ENCODE measurements around the gene SLC22A4. TPM values are rescaled to one million over a fixed set of nuclear protein-coding genes. Genes with fewer than 3 reads are reported as not detected.
A peak's percentile ranks its signal among the peaks of the same experiment; 100 is the strongest.

SLC22A4 gene
- total and polyA plus RNA-seq, 4 donors, result 0.25 to 42.2 (median 0.47) TPM

DNA sequence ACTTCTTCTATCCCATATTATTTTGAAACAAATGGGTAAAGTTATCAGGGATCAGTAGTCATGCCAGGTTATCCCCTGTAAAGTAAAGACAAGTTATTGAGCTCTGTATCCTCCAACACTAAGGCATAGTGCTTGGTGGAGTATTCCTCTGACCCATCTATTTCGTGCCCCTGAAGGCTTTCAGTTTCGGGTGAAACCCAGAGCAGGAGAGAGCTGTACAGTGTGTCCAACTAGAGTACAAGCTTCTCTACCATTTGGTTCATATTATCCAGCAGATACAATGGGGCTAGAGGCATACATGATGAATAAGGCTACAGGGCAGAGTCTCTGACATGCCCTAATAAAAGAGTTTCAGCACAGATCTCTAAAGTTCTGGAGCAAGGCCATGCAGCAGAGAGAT lies 3.2 kb upstream of the SLC22A4 start:
- Histone ChIP-seq H3K9ac (ENCODE audit: low read depth in 1 of 2, low read length in 2 of 2) (no peak overlapping the region), H3K27me3 (ENCODE audit: control insufficient read depth in 4 of 4, insufficient read depth in 4 of 4, low read length in 3 of 4) (no peaks in the 10 kb centered on the region), H3K36me3 (ENCODE audit: control insufficient read depth in 4 of 4, insufficient read depth in 3 of 4, low read depth in 1 of 4, low read length in 3 of 4) (no peaks in the 10 kb centered on the region), H3K4me1 (ENCODE audit: control insufficient read depth in 4 of 4, insufficient read depth in 4 of 4, low read length in 3 of 4) (peaks cover 5 to 18% (median 12%) of the 10 kb centered on the region in 4 donors), H3K27ac (ENCODE audit: low read depth in 1 of 2, low read length in 2 of 2) (no peak overlapping the region), H3K9me3 (ENCODE audit: control insufficient read depth in 4 of 4, low read length in 3 of 4) (no peaks in the 10 kb centered on the region), H3K4me3 (ENCODE audit: low read depth in 1 of 3, low read length in 3 of 3) (no peak overlapping the region)
- 94% methylated on average over 2 of the region's 2 CpGs for WGBS
- DNase-seq (ENCODE audit: low spot score), result peak; percentile 20
- TF ChIP-seq JUND (IDR thresholded peaks at IDR 0.05) (no peak), HNF4G (IDR thresholded peaks at IDR 0.05) (no peak), YY1 (IDR thresholded peaks at IDR 0.05) (no peak), FOXA1 (IDR thresholded peaks at IDR 0.05) (no peak), SP1 (IDR thresholded peaks at IDR 0.05) (no peak), EGR1 (IDR thresholded peaks at IDR 0.05; ENCODE audit: low read depth in 2 of 2) (no peak), ATF3 (IDR thresholded peaks at IDR 0.05) (no peak), GABPA (IDR thresholded peaks at IDR 0.05 in 1 of 2, conservative IDR thresholded peaks at IDR 0.05 in 1 of 2) (no peak), HNF4A (conservative IDR thresholded peaks at IDR 0.05) (no peak), ZBTB33 (IDR thresholded peaks at IDR 0.05) (no peak), FOXA2 (IDR thresholded peaks at IDR 0.05) (no peak)
- TF ChIP-seq, protein P1, sequence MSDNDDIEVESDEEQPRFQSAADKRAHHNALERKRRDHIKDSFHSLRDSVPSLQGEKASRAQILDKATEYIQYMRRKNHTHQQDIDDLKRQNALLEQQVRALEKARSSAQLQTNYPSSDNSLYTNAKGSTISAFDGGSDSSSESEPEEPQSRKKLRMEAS (IDR thresholded peaks at IDR 0.05), result no peak

DNA sequence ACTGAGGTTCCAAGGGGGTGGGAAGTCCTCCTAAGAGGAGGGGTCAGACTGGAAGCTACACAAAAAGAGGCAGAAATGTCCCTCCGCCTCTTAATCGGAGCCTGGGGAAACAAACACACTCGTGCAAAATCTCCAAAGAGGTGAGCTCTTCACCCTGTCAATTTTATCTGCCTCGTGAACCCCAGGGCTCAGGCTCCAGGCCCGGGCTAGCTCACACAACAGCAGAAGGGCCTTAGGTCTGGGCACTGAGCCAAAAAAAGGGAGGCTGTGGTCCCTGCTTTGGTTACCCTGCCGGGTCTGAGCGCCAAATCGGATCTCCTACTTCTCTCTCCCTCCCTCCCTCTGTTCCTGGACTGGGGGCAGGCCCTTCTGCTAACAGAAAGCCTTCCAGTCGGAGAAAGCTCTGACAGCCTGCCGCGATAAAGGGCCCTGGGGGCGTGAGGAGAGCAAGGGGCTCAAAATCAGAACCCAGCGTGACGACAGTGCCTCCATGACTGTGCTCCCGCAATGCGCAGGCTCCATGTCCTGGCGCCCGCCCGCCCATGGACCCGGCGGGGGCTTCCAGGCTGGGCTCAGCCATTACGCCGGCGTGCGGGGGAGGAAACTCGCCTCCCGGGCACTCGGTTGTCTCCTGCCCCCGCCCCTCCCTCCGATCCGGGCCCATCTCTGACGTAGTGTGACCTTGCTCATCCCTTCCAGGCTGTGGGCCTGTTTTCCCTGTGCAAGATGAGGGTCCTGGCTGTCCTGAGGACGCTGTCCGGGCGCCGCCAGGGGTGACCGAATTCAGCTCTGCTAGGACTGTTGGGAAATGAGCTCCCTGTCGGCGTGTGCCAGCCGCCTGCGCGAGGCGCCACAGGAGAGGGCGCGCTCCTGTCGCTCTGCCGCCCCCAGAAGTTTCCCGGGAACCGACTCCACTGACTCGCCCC lies 865 bp upstream of the SLC22A4 start:
- H3K9ac ChIP-seq (ENCODE audit: low read depth in 1 of 2, low read length in 2 of 2), result peak overlapping the region; percentile 78 to 92
- TF ChIP-seq, protein P2, sequence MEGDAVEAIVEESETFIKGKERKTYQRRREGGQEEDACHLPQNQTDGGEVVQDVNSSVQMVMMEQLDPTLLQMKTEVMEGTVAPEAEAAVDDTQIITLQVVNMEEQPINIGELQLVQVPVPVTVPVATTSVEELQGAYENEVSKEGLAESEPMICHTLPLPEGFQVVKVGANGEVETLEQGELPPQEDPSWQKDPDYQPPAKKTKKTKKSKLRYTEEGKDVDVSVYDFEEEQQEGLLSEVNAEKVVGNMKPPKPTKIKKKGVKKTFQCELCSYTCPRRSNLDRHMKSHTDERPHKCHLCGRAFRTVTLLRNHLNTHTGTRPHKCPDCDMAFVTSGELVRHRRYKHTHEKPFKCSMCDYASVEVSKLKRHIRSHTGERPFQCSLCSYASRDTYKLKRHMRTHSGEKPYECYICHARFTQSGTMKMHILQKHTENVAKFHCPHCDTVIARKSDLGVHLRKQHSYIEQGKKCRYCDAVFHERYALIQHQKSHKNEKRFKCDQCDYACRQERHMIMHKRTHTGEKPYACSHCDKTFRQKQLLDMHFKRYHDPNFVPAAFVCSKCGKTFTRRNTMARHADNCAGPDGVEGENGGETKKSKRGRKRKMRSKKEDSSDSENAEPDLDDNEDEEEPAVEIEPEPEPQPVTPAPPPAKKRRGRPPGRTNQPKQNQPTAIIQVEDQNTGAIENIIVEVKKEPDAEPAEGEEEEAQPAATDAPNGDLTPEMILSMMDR (IDR thresholded peaks at IDR 0.05; ENCODE audit: low read depth, low read length, missing input control), result no peak
- no peak for TF ChIP-seq FOXA2 (IDR thresholded peaks at IDR 0.05)
- TF ChIP-seq GABPA (IDR thresholded peaks at IDR 0.05 in 1 of 2, conservative IDR thresholded peaks at IDR 0.05 in 1 of 2), result no peak
- TF ChIP-seq RXRA (IDR thresholded peaks at IDR 0.05), result peak; percentile 24 to 29
- TF ChIP-seq EGR1 (IDR thresholded peaks at IDR 0.05; ENCODE audit: low read depth in 2 of 2), result peak; percentile 82 to 95
- peak; percentile 97 for TF ChIP-seq YY1 (IDR thresholded peaks at IDR 0.05)
- no peak for TF ChIP-seq HNF4G (IDR thresholded peaks at IDR 0.05)
- TF ChIP-seq RAD21 (IDR thresholded peaks at IDR 0.05), result no peak
- no peak for TF ChIP-seq ZBTB33 (IDR thresholded peaks at IDR 0.05)
- TF ChIP-seq, protein P1 (IDR thresholded peaks at IDR 0.05), result peak; percentile 10
- TF ChIP-seq FOXA1 (IDR thresholded peaks at IDR 0.05), result no peak
- TF ChIP-seq NR2F2 (IDR thresholded peaks at IDR 0.05), result peak; percentile 48
- TF ChIP-seq TAF1 (conservative IDR thresholded peaks at IDR 0.05), result peak; percentile 33
- TF ChIP-seq HNF4A (conservative IDR thresholded peaks at IDR 0.05), result peak in 1 of 2 donors; percentile 16
- no peak for TF ChIP-seq JUND (IDR thresholded peaks at IDR 0.05)
- no peak for TF ChIP-seq ATF3 (IDR thresholded peaks at IDR 0.05)
- TF ChIP-seq SP1 (IDR thresholded peaks at IDR 0.05), result no peak
- TF ChIP-seq, protein P3, sequence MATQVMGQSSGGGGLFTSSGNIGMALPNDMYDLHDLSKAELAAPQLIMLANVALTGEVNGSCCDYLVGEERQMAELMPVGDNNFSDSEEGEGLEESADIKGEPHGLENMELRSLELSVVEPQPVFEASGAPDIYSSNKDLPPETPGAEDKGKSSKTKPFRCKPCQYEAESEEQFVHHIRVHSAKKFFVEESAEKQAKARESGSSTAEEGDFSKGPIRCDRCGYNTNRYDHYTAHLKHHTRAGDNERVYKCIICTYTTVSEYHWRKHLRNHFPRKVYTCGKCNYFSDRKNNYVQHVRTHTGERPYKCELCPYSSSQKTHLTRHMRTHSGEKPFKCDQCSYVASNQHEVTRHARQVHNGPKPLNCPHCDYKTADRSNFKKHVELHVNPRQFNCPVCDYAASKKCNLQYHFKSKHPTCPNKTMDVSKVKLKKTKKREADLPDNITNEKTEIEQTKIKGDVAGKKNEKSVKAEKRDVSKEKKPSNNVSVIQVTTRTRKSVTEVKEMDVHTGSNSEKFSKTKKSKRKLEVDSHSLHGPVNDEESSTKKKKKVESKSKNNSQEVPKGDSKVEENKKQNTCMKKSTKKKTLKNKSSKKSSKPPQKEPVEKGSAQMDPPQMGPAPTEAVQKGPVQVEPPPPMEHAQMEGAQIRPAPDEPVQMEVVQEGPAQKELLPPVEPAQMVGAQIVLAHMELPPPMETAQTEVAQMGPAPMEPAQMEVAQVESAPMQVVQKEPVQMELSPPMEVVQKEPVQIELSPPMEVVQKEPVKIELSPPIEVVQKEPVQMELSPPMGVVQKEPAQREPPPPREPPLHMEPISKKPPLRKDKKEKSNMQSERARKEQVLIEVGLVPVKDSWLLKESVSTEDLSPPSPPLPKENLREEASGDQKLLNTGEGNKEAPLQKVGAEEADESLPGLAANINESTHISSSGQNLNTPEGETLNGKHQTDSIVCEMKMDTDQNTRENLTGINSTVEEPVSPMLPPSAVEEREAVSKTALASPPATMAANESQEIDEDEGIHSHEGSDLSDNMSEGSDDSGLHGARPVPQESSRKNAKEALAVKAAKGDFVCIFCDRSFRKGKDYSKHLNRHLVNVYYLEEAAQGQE (IDR thresholded peaks at IDR 0.05), result peak; percentile 53
- peak overlapping the region; percentile 46 to 75 (median 64) for H3K4me3 ChIP-seq (ENCODE audit: low read depth in 1 of 3, low read length in 3 of 3)
- no peaks in the 10 kb centered on the region for H3K27me3 ChIP-seq (ENCODE audit: control insufficient read depth in 4 of 4, insufficient read depth in 4 of 4, low read length in 3 of 4)
- peak; percentile 82 for DNase-seq (ENCODE audit: low spot score)
- H3K36me3 ChIP-seq (ENCODE audit: control insufficient read depth in 4 of 4, insufficient read depth in 3 of 4, low read depth in 1 of 4, low read length in 3 of 4), result no peaks in the 10 kb centered on the region
- H3K9me3 ChIP-seq (ENCODE audit: control insufficient read depth in 4 of 4, low read length in 3 of 4), result no peaks in the 10 kb centered on the region
- H3K27ac ChIP-seq (ENCODE audit: low read depth in 1 of 2, low read length in 2 of 2), result peak overlapping the region; percentile 92
- H3K4me1 ChIP-seq (ENCODE audit: control insufficient read depth in 4 of 4, insufficient read depth in 4 of 4, low read length in 3 of 4), result peaks cover 5 to 18% (median 12%) of the 10 kb centered on the region in 4 donors
- 1% methylated on average over 50 of the region's 50 CpGs for WGBS
